B cell (primary cell): ENCODE data around the gene GNS. TPM values are rescaled to one million over a fixed set of nuclear protein-coding genes. Genes with fewer than 3 reads are reported as not detected.

Experiments used
- ATAC-seq: fragments of 200-7000 bp; cut with Tn5 transposase; one replicate; pipeline ENCODE4 v1.10.0; 2021; ENCODE audit warnings: low read depth, mild to moderate bottlenecking, moderate number of reproducible peaks, moderate library complexity
- CTCF ChIA-PET: fragments of 350-600 bp; sonication (Branson Sonifier 250); formaldehyde crosslinking; loops from one replicate; lab custom pipeline; 2021; ENCODE audit warnings: antibody characterized with exemption, inconsistent platforms; lab: Charles Lee
- POLR2A ChIA-PET: fragments of 350-600 bp; sonication (Branson Sonifier 250); formaldehyde crosslinking; loops from one replicate; lab custom pipeline; 2021; ENCODE audit warnings: antibody characterized with exemption; lab: Charles Lee
- DNase-seq: peaks from one replicate; pipeline ENCODE4 v3.0.0; 2013
- H2AFZ ChIP-seq: 2 replicates; pipeline ENCODE4 v1.6.1; 2012; ENCODE audit warnings: mild to moderate bottlenecking, low read depth, low read length; ENCODE audit not compliant: insufficient read depth, poor library complexity, severe bottlenecking
- H3K27ac ChIP-seq, 2 donors: 1 replicate in 1 of 2; 2 replicates in 1 of 2; pipeline ENCODE4 v1.5.1; 2012 to 2013; ENCODE audit warnings: low read length in 2 of 2, mild to moderate bottlenecking in 2 of 2, moderate library complexity in 1 of 2
- H3K27me3 ChIP-seq, 4 experiments: fragments of 200-600 bp in 1 of 4; sonication (generic) in 1 of 4; replicated peaks in 1 of 4; 1 replicate in 2 of 4; 2 replicates in 2 of 4; pipeline versions ENCODE4 v1.6.1 to v1.7.0; 2013 to 2016; ENCODE audit warnings: low read length in 3 of 4, mild to moderate bottlenecking in 2 of 4, mixed read lengths in 1 of 4, moderate library complexity in 1 of 4; ENCODE audit not compliant: insufficient read depth in 4 of 4, control insufficient read depth in 3 of 4; ENCODE audit errors: control extremely low read depth in 1 of 4
- H3K36me3 ChIP-seq, 2 experiments: replicated peaks in 1 of 2; 1 replicate in 1 of 2; 2 replicates in 1 of 2; pipeline versions ENCODE4 v1.6.1 to v1.7.1; 2013; ENCODE audit warnings: low read length in 1 of 2; ENCODE audit not compliant: insufficient read depth in 2 of 2, control insufficient read depth in 1 of 2; ENCODE audit errors: control extremely low read depth in 1 of 2, extremely low read depth in 1 of 2
- H3K4me1 ChIP-seq, 2 donors: fragments of 200-600 bp in 1 of 2; sonication (generic) in 1 of 2; 1 replicate in 1 of 2; 2 replicates in 1 of 2; pipeline versions ENCODE4 v1.5.1 to v1.6.1; 2013 to 2017; ENCODE audit warnings: low read length in 2 of 2; ENCODE audit not compliant: control insufficient read depth in 2 of 2, insufficient read depth in 2 of 2
- H3K4me2 ChIP-seq: replicated peaks from 2 replicates; pipeline ENCODE3; 2012; ENCODE audit warnings: mild to moderate bottlenecking, low read depth, low read length; ENCODE audit not compliant: poor library complexity, severe bottlenecking
- H3K4me3 ChIP-seq, 5 experiments: fragments of 200-600 bp in 1 of 5; sonication (generic) in 1 of 5; 1 replicate in 3 of 5; 2 replicates in 2 of 5; pipeline versions ENCODE4 v1.5.1 to v1.7.0; 2011 to 2016; ENCODE audit warnings: low read length in 4 of 5, mild to moderate bottlenecking in 4 of 5, low read depth in 2 of 5, control low read depth in 1 of 5, moderate library complexity in 1 of 5; ENCODE audit not compliant: insufficient read depth in 1 of 5; ENCODE audit errors: control extremely low read depth in 1 of 5, extremely low read depth in 1 of 5
- H3K79me2 ChIP-seq: fragments of 200-600 bp; sonication (generic); one replicate; pipeline ENCODE4 v1.6.0; 2016; ENCODE audit warnings: low read length; ENCODE audit not compliant: control insufficient read depth, insufficient read depth
- H3K9ac ChIP-seq: fragments of 200-600 bp; sonication (generic); 2 replicates; pipeline ENCODE4 v1.6.1; 2017; ENCODE audit warnings: mild to moderate bottlenecking, low read length, moderate library complexity
- H3K9me3 ChIP-seq, 3 donors: one replicate each; pipeline versions ENCODE4 v1.6.1 to v1.7.1; 2013; ENCODE audit warnings: low read length in 2 of 3; ENCODE audit not compliant: control insufficient read depth in 2 of 3, insufficient read depth in 1 of 3; ENCODE audit errors: control extremely low read depth in 1 of 3
- H4K20me1 ChIP-seq: 2 replicates; pipeline ENCODE4 v1.6.0; 2012; ENCODE audit warnings: mild to moderate bottlenecking, low read length; ENCODE audit not compliant: insufficient read depth, control insufficient read depth, poor library complexity, severe bottlenecking
- H3K27ac Mint-ChIP-seq: one replicate; pipeline ENCODE4 v1.8.0; 2021; ENCODE audit warnings: mixed read lengths
- H3K27me3 Mint-ChIP-seq: one replicate; pipeline ENCODE4 v1.8.0; 2021; ENCODE audit warnings: mixed read lengths
- H3K4me1 Mint-ChIP-seq: one replicate; pipeline ENCODE4 v1.8.0; 2021; ENCODE audit warnings: mixed read lengths
- H3K4me3 Mint-ChIP-seq: one replicate; pipeline ENCODE4 v1.8.0; 2021; ENCODE audit warnings: mixed read lengths
- H3K9me3 Mint-ChIP-seq: one replicate; pipeline ENCODE4 v1.8.0; 2022; ENCODE audit warnings: mixed read lengths; ENCODE audit not compliant: insufficient read depth
- EZH2 ChIP-seq: IDR thresholded peaks from 2 replicates; pipeline ENCODE4 v1.6.1; 2012; ENCODE audit warnings: borderline replicate concordance, low read depth, mild to moderate bottlenecking, moderate library complexity, low read length; ENCODE audit not compliant: insufficient read depth, poor library complexity, severe bottlenecking
- WGBS: methylation state at CpG from one replicate; pipeline ENCODE4 v1.1.5; 2013; ENCODE audit warnings: missing lambda C conversion rate; ENCODE audit not compliant: insufficient coverage; 5-methylcytosine and 5-hydroxymethylcytosine counted together
- intact Hi-C: fragments of 100-400 bp; cut with micrococcal nuclease; formaldehyde crosslinking; loops from one replicate; pipeline ENCODE4 v1.10.0; 2022
- polyA plus RNA-seq: library from polyadenylated mRNA; depleted of rRNA; stranded (reverse); fragments of >200 nt; gene quantifications from 2 replicates; pipeline ENCODE4 v1.2.3, GENCODE V29; 2012
- total RNA-seq, 2 donors: library from RNA; stranded (reverse); fragments of 120-200 nt in 1 of 2; gene quantifications; 1 replicate in 1 of 2; 2 replicates in 1 of 2; pipeline versions ENCODE4 v1.2.3 to v1.2.4, GENCODE V29; 2013 to 2022
- TF ChIP-seq, protein P1 (sequence below): fragments of 200-600 bp; IDR thresholded peaks from one replicate; pipeline ENCODE4 v1.8.0; 2022; ENCODE audit warnings: antibody characterized with exemption, mild to moderate bottlenecking

GNS gene
- total and polyA plus RNA-seq, 2 donors (not counting 1 experiment from before 2014, with no cell fraction given), result 7.0 to 26.7 TPM

DNA sequence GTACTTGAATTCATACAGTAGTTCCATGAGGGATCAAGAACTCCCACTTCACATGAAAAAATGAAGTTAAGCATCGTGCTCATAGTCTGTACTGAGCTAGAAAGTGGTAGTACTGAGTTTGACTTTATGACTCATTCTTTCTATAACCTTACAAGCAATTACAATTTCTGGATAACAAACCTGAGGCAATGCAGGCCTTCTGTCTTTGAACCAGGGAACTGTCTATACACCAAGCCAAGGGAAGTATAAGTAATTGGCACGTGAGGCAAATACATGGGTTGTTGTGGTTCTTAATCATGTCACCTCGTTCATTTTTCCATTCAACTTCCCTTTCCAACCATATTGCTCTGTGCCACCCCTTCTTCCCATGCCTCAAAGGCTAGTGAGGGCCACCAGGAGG lies 16.8 kb downstream of the GNS start:
- WGBS, result no CpG with 5 or more reads among the region's 3 CpGs
- Mint-ChIP-seq H3K27ac (no peak overlapping the region), H3K9me3 (no peaks in the 10 kb centered on the region), H3K27me3 (no peaks in the 10 kb centered on the region), H3K4me1 (no peaks in the 10 kb centered on the region), H3K4me3 (no peak overlapping the region)
- intact Hi-C loops, result no loop called here
- no peak overlapping the region for H3K4me2 ChIP-seq
- ChIA-PET POLR2A (no interaction called here), CTCF (no interaction called here)
- no peak overlapping the region for H3K27ac ChIP-seq
- no peaks in the 10 kb centered on the region for H3K9me3 ChIP-seq
- H2AFZ ChIP-seq, result no peak overlapping the region
- H3K79me2 ChIP-seq, result no peaks in the 10 kb centered on the region
- peaks cover 6 to 43% of the 10 kb centered on the region in 2 experiments for H3K36me3 ChIP-seq
- H3K4me1 ChIP-seq, result no peaks in the 10 kb centered on the region
- H3K4me3 ChIP-seq, result no peak overlapping the region
- H4K20me1 ChIP-seq, result no peaks in the 10 kb centered on the region
- TF ChIP-seq, protein P1, sequence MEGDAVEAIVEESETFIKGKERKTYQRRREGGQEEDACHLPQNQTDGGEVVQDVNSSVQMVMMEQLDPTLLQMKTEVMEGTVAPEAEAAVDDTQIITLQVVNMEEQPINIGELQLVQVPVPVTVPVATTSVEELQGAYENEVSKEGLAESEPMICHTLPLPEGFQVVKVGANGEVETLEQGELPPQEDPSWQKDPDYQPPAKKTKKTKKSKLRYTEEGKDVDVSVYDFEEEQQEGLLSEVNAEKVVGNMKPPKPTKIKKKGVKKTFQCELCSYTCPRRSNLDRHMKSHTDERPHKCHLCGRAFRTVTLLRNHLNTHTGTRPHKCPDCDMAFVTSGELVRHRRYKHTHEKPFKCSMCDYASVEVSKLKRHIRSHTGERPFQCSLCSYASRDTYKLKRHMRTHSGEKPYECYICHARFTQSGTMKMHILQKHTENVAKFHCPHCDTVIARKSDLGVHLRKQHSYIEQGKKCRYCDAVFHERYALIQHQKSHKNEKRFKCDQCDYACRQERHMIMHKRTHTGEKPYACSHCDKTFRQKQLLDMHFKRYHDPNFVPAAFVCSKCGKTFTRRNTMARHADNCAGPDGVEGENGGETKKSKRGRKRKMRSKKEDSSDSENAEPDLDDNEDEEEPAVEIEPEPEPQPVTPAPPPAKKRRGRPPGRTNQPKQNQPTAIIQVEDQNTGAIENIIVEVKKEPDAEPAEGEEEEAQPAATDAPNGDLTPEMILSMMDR, result no peak
- no peaks in the 10 kb centered on the region for H3K27me3 ChIP-seq
- no peak overlapping the region for H3K9ac ChIP-seq
- no peak for DNase-seq
- no peak for ATAC-seq

DNA sequence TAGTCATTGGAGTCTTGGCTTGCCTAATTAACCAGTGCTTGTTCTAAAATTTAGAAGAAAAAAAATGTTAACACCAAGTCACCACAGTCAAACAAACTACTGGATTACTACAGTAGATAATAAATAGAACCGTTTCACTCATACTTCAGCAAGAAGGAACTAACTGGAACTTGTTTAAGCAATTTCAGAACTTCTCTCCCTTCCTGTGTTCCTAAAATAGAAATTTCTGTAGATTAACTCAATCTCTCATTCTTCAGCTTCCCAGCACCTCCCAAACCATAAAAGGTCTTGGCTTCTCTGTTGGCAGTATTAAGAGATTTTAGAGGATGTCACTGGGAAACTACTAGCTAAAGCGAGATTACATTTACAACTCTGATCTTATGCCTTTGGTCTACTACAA lies 18.6 kb downstream of the GNS start:
- no peak overlapping the region for H2AFZ ChIP-seq
- POLR2A ChIA-PET, result interaction anchor here (0.7 kb wide), 1 partner anchor 44 kb away, joined by 3 read pairs; no protein-coding TSS in a partner anchor
- no peaks in the 10 kb centered on the region for H3K4me1 ChIP-seq
- ATAC-seq (no peak), DNase-seq (no peak)
- peaks cover 6 to 55% of the 10 kb centered on the region in 2 experiments for H3K36me3 ChIP-seq
- H3K27me3 Mint-ChIP-seq, result no peaks in the 10 kb centered on the region
- WGBS, result no CpG with 5 or more reads among the region's 2 CpGs
- intact Hi-C loops, result no loop called here
- no peak overlapping the region for H3K4me3 ChIP-seq
- no peak overlapping the region for H3K9ac ChIP-seq
- H3K4me1 Mint-ChIP-seq, result no peaks in the 10 kb centered on the region
- H3K27ac Mint-ChIP-seq, result no peak overlapping the region
- no peaks in the 10 kb centered on the region for H4K20me1 ChIP-seq
- CTCF ChIA-PET, result interaction anchor here (1.0 kb wide), 1 partner anchor 191 kb away, joined by 4 read pairs; no protein-coding TSS in a partner anchor
- no peak overlapping the region for H3K4me2 ChIP-seq
- no peaks in the 10 kb centered on the region for H3K9me3 Mint-ChIP-seq
- no peaks in the 10 kb centered on the region for H3K9me3 ChIP-seq
- H3K79me2 ChIP-seq, result no peaks in the 10 kb centered on the region
- H3K27ac ChIP-seq, result no peak overlapping the region
- no peak for TF ChIP-seq EZH2
- TF ChIP-seq, protein P1, result no peak
- no peaks in the 10 kb centered on the region for H3K27me3 ChIP-seq
- no peak overlapping the region for H3K4me3 Mint-ChIP-seq
